RWPE2 (cell line): ENCODE results near the gene SLC39A13.

Experiments used
- ATAC-seq: fragments of 200-7000 bp; cut with Tn5 transposase; 3 replicates; pipeline ENCODE4 v1.9.1; 2021; ENCODE audit warnings: low read depth
- DNase-seq: peaks from one replicate; pipeline ENCODE4 v3.0.0-alpha.2; 2020; ENCODE audit warnings: low spot score
- H3K27ac ChIP-seq: fragments of 450-650 bp; 2 replicates; pipeline ENCODE4 v1.5.1; 2017; ENCODE audit warnings: mild to moderate bottlenecking; ENCODE audit not compliant: poor library complexity, severe bottlenecking
- H3K27me3 ChIP-seq: fragments of 250-450 bp; sonication (Bioruptor Pico); 2 replicates; pipeline ENCODE4 v1.5.1; 2021; ENCODE audit warnings: mild to moderate bottlenecking, moderate library complexity; ENCODE audit not compliant: insufficient read depth, poor library complexity, severe bottlenecking
- H3K36me3 ChIP-seq: fragments of 250-450 bp; sonication (Bioruptor Pico); 2 replicates; pipeline ENCODE4 v1.5.1; 2020; ENCODE audit warnings: low read depth, mild to moderate bottlenecking, moderate library complexity
- H3K4me1 ChIP-seq: fragments of 250-450 bp; sonication (Bioruptor Pico); 2 replicates; pipeline ENCODE4 v1.5.1; 2021; ENCODE audit warnings: mild to moderate bottlenecking, moderate library complexity; ENCODE audit not compliant: insufficient read depth, poor library complexity, severe bottlenecking
- H3K4me3 ChIP-seq: fragments of 250-450 bp; sonication (Bioruptor Pico); 2 replicates; pipeline ENCODE4 v1.5.1; 2021; ENCODE audit warnings: mild to moderate bottlenecking, moderate library complexity; ENCODE audit not compliant: severe bottlenecking
- H3K9me3 ChIP-seq: fragments of 250-450 bp; sonication (Bioruptor Pico); 2 replicates; pipeline ENCODE4 v1.5.1; 2021; ENCODE audit warnings: mild to moderate bottlenecking, moderate library complexity; ENCODE audit not compliant: severe bottlenecking
- TF ChIP-seq, protein P1 (sequence below): fragments of 450-650 bp; IDR thresholded peaks from one replicate; pipeline ENCODE4 v1.5.1; 2017; ENCODE audit warnings: mild to moderate bottlenecking, moderate library complexity; ENCODE audit not compliant: poor library complexity, severe bottlenecking

The SLC39A13 gene

GRCh38 chr11:47374720-47375019, 33.7 kb upstream of the SLC39A13 start:
- H3K4me1 ChIP-seq, result no peaks in the 10 kb centered on the region
- DNase-seq (no peak), ATAC-seq (no peak)
- no peaks in the 10 kb centered on the region for H3K27me3 ChIP-seq
- TF ChIP-seq, protein P1, sequence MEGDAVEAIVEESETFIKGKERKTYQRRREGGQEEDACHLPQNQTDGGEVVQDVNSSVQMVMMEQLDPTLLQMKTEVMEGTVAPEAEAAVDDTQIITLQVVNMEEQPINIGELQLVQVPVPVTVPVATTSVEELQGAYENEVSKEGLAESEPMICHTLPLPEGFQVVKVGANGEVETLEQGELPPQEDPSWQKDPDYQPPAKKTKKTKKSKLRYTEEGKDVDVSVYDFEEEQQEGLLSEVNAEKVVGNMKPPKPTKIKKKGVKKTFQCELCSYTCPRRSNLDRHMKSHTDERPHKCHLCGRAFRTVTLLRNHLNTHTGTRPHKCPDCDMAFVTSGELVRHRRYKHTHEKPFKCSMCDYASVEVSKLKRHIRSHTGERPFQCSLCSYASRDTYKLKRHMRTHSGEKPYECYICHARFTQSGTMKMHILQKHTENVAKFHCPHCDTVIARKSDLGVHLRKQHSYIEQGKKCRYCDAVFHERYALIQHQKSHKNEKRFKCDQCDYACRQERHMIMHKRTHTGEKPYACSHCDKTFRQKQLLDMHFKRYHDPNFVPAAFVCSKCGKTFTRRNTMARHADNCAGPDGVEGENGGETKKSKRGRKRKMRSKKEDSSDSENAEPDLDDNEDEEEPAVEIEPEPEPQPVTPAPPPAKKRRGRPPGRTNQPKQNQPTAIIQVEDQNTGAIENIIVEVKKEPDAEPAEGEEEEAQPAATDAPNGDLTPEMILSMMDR, result no peak
- H3K36me3 ChIP-seq, result no peaks in the 10 kb centered on the region
- no peak overlapping the region for H3K4me3 ChIP-seq
- H3K9me3 ChIP-seq, result no peaks in the 10 kb centered on the region
- H3K27ac ChIP-seq, result no peak overlapping the region

- ATAC-seq, result no peak
- Histone ChIP-seq H3K4me1 (no peaks in the 10 kb centered on the region), H3K27ac (no peak overlapping the region)
These were observed 33.4 kb upstream of the SLC39A13 start for GRCh38 chr11:47375020-47375419.

GRCh38 chr11:47375546-47376085, 32.8 kb upstream of the SLC39A13 start:
- H3K4me3 ChIP-seq, result no peak overlapping the region
- H3K27me3 ChIP-seq, result no peaks in the 10 kb centered on the region
- ATAC-seq, result no peak
- H3K27ac ChIP-seq, result no peak overlapping the region
- DNase-seq, result no peak
- no peaks in the 10 kb centered on the region for H3K9me3 ChIP-seq
- H3K4me1 ChIP-seq, result no peaks in the 10 kb centered on the region
- TF ChIP-seq, protein P1, result no peak
- H3K36me3 ChIP-seq, result no peaks in the 10 kb centered on the region

More at GRCh38 chr11:47375020-47375419, 33.4 kb upstream of the SLC39A13 start:
- no peaks in the 10 kb centered on the region for H3K36me3 ChIP-seq
- TF ChIP-seq, protein P1, result no peak
- no peak overlapping the region for H3K4me3 ChIP-seq
- H3K27me3 ChIP-seq, result no peaks in the 10 kb centered on the region
- no peaks in the 10 kb centered on the region for H3K9me3 ChIP-seq
- DNase-seq, result no peak

DNA sequence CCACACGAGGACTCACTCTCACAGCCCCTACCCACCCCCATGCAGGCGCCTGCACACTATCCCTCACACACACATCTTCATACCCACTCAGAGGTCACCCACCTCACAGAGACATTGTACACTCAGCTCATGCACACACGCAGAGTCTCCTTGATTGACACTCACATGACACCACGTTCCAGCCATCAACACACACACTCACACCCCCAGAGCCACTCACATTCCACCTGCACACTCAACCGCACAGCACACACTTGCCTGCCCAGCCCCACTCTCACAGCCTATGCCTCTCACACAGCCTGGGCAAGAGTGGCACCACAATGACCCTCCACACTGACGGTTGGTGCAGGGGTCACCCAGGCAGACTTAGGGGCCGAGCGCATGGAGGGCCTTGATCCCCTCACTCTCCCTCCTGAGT, 32.3 kb upstream of the SLC39A13 start:
- H3K4me3 ChIP-seq, result no peak overlapping the region
- no peaks in the 10 kb centered on the region for H3K27me3 ChIP-seq
- no peaks in the 10 kb centered on the region for H3K4me1 ChIP-seq
- ATAC-seq (no peak), DNase-seq (no peak)
- TF ChIP-seq, protein P1, result no peak
- H3K9me3 ChIP-seq, result no peaks in the 10 kb centered on the region
- H3K36me3 ChIP-seq, result no peaks in the 10 kb centered on the region
- no peak overlapping the region for H3K27ac ChIP-seq

DNA sequence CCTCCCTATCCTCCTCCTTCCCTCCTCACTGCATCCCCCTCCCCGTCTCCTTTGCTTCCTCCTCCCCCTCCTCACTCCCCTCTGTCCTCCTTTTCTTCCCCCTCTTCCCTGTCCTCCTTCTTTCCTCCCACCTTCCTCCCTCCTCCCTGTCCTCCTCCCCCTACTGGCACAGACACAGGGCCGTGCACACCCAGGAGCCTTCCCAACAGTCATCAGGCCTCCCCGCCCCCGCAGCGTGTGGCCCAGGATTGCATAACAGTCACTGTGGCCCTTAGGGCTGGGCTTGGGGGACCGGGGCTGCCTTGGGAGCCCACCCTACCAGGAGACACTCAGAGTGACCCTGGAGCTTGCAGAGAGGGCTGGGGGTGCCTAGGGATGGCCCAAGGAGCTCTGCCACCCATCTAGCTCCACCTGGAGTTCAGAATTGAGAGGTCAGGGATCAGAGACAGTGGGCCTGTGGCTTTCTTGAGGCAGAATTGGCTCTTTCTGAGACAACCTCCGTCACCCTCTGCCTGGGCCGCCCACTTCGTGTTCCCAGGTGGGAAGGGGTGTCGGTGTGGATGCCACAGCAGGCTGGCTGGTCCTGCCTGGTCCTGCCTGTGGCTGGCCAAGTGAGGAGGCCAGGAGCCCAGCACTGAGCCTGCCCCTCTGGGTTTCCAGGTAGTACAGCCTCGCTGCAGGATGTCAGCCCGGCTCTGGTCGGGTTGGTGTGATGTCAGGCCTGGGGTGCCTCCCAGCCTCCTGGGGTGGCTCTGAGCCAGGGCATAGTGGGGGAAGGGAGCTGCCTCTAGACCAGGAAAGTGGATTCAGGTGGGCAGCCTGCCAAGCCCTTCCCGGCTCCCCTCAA, 31.6 kb upstream of the SLC39A13 start:
- no peak overlapping the region for H3K4me3 ChIP-seq
- no peaks in the 10 kb centered on the region for H3K4me1 ChIP-seq
- 0 out of 3 replicates have a peak, but pooled peaks have one; percentile 12 for ATAC-seq
- no peaks in the 10 kb centered on the region for H3K36me3 ChIP-seq
- H3K9me3 ChIP-seq, result no peaks in the 10 kb centered on the region
- no peak overlapping the region for H3K27ac ChIP-seq
- TF ChIP-seq, protein P1, result no peak
- no peak for DNase-seq
- no peaks in the 10 kb centered on the region for H3K27me3 ChIP-seq
